Body of pancreas (tissue), 4 donors: ENCODE data around the gene ARHGAP30.

Experiments
- CTCF ChIP-seq, 7 experiments: fragments of 450-650 bp in 4 of 7; fragments of 200-600 bp in 3 of 7; sonication (generic) in 3 of 7; IDR thresholded peaks; one replicate each; pipeline ENCODE4 v1.5.1; 2016 to 2019; ENCODE audit warnings: antibody characterized with exemption in 7 of 7
- POLR2A ChIP-seq, 3 donors: fragments of 450-650 bp; IDR thresholded peaks; one replicate each; pipeline ENCODE4 v1.6.1; 2016; ENCODE audit warnings: antibody characterized with exemption in 3 of 3, mild to moderate bottlenecking in 2 of 3

GRCh38 chr1:161089938-161090337 lies 20.2 kb upstream of the ARHGAP30 start:
- TF ChIP-seq POLR2A (IDR thresholded peaks at IDR 0.05) (no peak), CTCF (IDR thresholded peaks at IDR 0.05) (no peak)
